Measurements from ENCODE around the gene SUPV3L1. TPM values are rescaled to one million over a fixed set of nuclear protein-coding genes. Genes with fewer than 3 reads are reported as not detected.

SUPV3L1 gene
- total RNA-seq, 2 experiments from 2014 or later = 78.1 to 78.7 TPM

GRCh38 chr10:69228151-69228550, 48.1 kb downstream of the SUPV3L1 start:
- H3K4me3 Mint-ChIP-seq = no peak overlapping the region
- peak overlapping the region; percentile 83 for H3K27ac Mint-ChIP-seq
- Histone ChIP-seq H3K27me3 (ENCODE audit: control insufficient read depth in 1 of 2, insufficient read depth in 2 of 2, low read length in 2 of 2) (no peaks in the 10 kb centered on the region), H3K27ac (ENCODE audit: low read depth in 1 of 2, low read length in 2 of 2) (no peak overlapping the region), H3K4me3 (ENCODE audit: low read length) (no peak overlapping the region), H3K4me1 (ENCODE audit: insufficient read depth, low read length) (peaks cover 82% of the 10 kb centered on the region), H3K9me3 (ENCODE audit: control insufficient read depth in 1 of 2, insufficient read depth in 1 of 2, low read length in 2 of 2) (no peaks in the 10 kb centered on the region), H3K36me3 (ENCODE audit: insufficient read depth, low read length) (no peaks in the 10 kb centered on the region)
- ChIA-PET CTCF (interaction anchor here (1.2 kb wide), 1 partner anchor 164 kb away, joined by 3 read pairs; no protein-coding TSS in a partner anchor), POLR2A (interaction anchor here (0.6 to 1.5 kb wide), 5 partner anchors 12 to 164 kb away, joined by 3 to 4 read pairs (median 4); partner anchors contain the start of gene SUPV3L1)
- intact Hi-C loops (cut with DNase I, micrococcal nuclease) = loop anchor here in 1 of 2 experiments (10.0 kb wide), 1 partner anchor 223 kb away; no protein-coding TSS in a partner anchor
- no peaks in the 10 kb centered on the region for H3K9me3 Mint-ChIP-seq
- DNase-seq = no peak
- TF ChIP-seq CTCF (IDR thresholded peaks at IDR 0.05) = no peak
- no peaks in the 10 kb centered on the region for H3K36me3 Mint-ChIP-seq (ENCODE audit: low read depth)
- ATAC-seq (ENCODE audit: poor library complexity) = no peak
- no peaks in the 10 kb centered on the region for H3K27me3 Mint-ChIP-seq
- peaks cover 67% of the 10 kb centered on the region for H3K4me1 Mint-ChIP-seq (ENCODE audit: low read depth)

GRCh38 chr10:69229616-69229916, 49.5 kb downstream of the SUPV3L1 start:
- no peak for ATAC-seq (ENCODE audit: poor library complexity)
- ChIA-PET CTCF (interaction anchor here (0.8 to 1.2 kb wide), 2 partner anchors 163 to 179 kb away, joined by 3 to 4 read pairs; no protein-coding TSS in a partner anchor), POLR2A (interaction anchor here (0.9 to 1.5 kb wide), 5 partner anchors 14 to 163 kb away, joined by 3 to 4 read pairs (median 4); no protein-coding TSS in a partner anchor)
- H3K36me3 ChIP-seq (ENCODE audit: insufficient read depth, low read length) = no peaks in the 10 kb centered on the region
- no peaks in the 10 kb centered on the region for H3K36me3 Mint-ChIP-seq (ENCODE audit: low read depth)
- intact Hi-C loops (cut with DNase I, micrococcal nuclease) = loop anchor here in 1 of 2 experiments (10.0 kb wide), 1 partner anchor 225 kb away; no protein-coding TSS in a partner anchor
- peaks cover 93% of the 10 kb centered on the region for H3K4me1 ChIP-seq (ENCODE audit: insufficient read depth, low read length)
- TF ChIP-seq CTCF (IDR thresholded peaks at IDR 0.05) = no peak
- H3K27me3 ChIP-seq (ENCODE audit: control insufficient read depth in 1 of 2, insufficient read depth in 2 of 2, low read length in 2 of 2) = no peaks in the 10 kb centered on the region
- peak overlapping the region; percentile 83 for H3K27ac Mint-ChIP-seq
- H3K27me3 Mint-ChIP-seq = no peaks in the 10 kb centered on the region
- peak overlapping the region in 1 of 2 donors; percentile 10 for H3K27ac ChIP-seq (ENCODE audit: low read depth in 1 of 2, low read length in 2 of 2)
- peak overlapping the region; percentile 25 for H3K4me3 ChIP-seq (ENCODE audit: low read length)
- DNase-seq = no peak
- peaks cover 70% of the 10 kb centered on the region for H3K4me1 Mint-ChIP-seq (ENCODE audit: low read depth)
- H3K4me3 Mint-ChIP-seq = peak overlapping the region; percentile 73
- no peaks in the 10 kb centered on the region for H3K9me3 Mint-ChIP-seq
- no peaks in the 10 kb centered on the region for H3K9me3 ChIP-seq (ENCODE audit: control insufficient read depth in 1 of 2, insufficient read depth in 1 of 2, low read length in 2 of 2)

GRCh38 chr10:69230128-69230527, 50.1 kb downstream of the SUPV3L1 start:
- Histone ChIP-seq H3K27ac (ENCODE audit: low read depth in 1 of 2, low read length in 2 of 2) (no peak overlapping the region), H3K36me3 (ENCODE audit: insufficient read depth, low read length) (no peaks in the 10 kb centered on the region), H3K9me3 (ENCODE audit: control insufficient read depth in 1 of 2, insufficient read depth in 1 of 2, low read length in 2 of 2) (no peaks in the 10 kb centered on the region), H3K27me3 (ENCODE audit: control insufficient read depth in 1 of 2, insufficient read depth in 2 of 2, low read length in 2 of 2) (no peaks in the 10 kb centered on the region), H3K4me3 (ENCODE audit: low read length) (no peak overlapping the region), H3K4me1 (ENCODE audit: insufficient read depth, low read length) (peaks cover 93% of the 10 kb centered on the region)
- TF ChIP-seq CTCF (IDR thresholded peaks at IDR 0.05) = no peak
- peak overlapping the region; percentile 83 for H3K27ac Mint-ChIP-seq
- peaks cover 66% of the 10 kb centered on the region for H3K4me1 Mint-ChIP-seq (ENCODE audit: low read depth)
- CTCF ChIA-PET = no interaction called here
- H3K36me3 Mint-ChIP-seq (ENCODE audit: low read depth) = no peaks in the 10 kb centered on the region
- DNase-seq (no peak), ATAC-seq (ENCODE audit: poor library complexity) (no peak)
- H3K9me3 Mint-ChIP-seq = no peaks in the 10 kb centered on the region
- H3K27me3 Mint-ChIP-seq = no peaks in the 10 kb centered on the region
- POLR2A ChIA-PET = no interaction called here
- peak overlapping the region; percentile 73 for H3K4me3 Mint-ChIP-seq
- intact Hi-C loops (cut with DNase I, micrococcal nuclease) = loop anchor here in 1 of 2 experiments (10.0 kb wide), 1 partner anchor 135 kb away; no protein-coding TSS in a partner anchor

Measured in CD4-positive, alpha-beta T cell (primary cell).